Superior temporal gyrus (tissue), 1 donor: Measurements from ENCODE around the gene AGR3.
"Not testable (repeated sequence)": the region's sequence is repeated elsewhere in the genome, so short reads cannot be mapped to it uniquely, and the experiment has no call there.

Experiments
- DNase-seq: peaks from one replicate; pipeline ENCODE4 v3.0.0-alpha.2; 2016; ENCODE audit errors: extremely low spot score

AGR3 gene

GRCh38 chr7:16891874-16892643, 10.3 kb upstream of the AGR3 start:
- DNase-seq: no peak

DNA sequence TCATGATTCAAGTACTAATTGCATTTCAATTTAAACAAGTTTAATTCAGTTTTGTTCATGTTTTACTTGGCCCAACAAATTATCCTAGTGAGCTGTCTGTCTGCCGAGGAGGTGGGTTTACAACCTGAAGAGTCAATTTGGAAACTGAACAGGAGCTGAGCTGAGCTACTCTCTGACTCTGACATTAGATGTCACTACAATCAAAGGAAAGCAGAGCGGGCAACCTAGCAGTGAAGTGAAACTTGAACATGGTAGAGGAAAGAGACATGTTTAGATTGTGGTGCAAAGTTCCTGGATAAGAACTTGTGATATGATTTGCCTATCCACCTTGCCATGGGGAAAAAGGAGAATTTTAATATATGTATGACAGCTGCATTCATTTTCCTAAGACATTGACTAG, 9.6 kb upstream of the AGR3 start:
- DNase-seq: peak; percentile 57

- DNase-seq: no peak
Measured at GRCh38 chr7:16889851-16890415, 8.2 kb upstream of the AGR3 start.

GRCh38 chr7:16889305-16889704, 7.5 kb upstream of the AGR3 start:
- DNase-seq: no peak

DNA sequence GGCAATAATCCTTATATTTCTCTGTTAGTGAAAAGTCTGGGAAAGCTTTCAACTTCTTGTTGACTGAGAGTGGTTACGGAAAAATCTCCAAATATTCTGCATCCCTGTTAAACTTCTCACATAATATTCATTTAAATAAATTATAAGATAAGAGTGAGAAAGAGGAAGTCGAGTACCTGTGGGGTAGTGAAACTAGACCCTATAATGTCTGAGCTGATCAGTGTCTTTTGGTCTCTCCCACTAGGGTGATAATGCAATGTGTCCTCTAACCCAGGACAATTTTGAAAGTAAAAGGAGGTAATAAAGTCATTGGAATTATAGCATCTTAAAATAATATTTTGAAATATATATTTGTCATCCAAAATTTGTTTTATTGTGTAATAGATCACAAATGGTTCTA, 2.1 kb upstream of the AGR3 start:
- DNase-seq: no peak

GRCh38 chr7:16880554-16880953, 1.2 kb downstream of the AGR3 start:
- no peak for DNase-seq

DNA sequence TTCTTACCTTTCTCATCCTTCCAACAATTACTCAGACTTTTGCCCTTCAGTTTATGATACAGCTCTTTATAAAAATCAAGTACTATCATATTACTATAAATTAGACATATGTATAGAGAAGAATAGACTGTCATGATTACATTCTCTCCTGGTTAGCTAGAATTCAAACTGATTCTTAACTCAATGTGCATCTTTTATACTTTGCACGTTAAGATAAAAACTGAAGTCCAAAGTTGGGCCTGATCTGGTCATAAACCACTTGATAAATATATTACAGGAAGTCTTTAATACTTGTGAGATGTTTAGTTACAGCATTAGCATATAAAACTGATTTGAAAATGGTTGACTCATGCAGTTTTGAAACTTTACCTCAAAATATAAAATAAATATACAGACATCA, 2.6 kb downstream of the AGR3 start:
- no peak for DNase-seq

DNA sequence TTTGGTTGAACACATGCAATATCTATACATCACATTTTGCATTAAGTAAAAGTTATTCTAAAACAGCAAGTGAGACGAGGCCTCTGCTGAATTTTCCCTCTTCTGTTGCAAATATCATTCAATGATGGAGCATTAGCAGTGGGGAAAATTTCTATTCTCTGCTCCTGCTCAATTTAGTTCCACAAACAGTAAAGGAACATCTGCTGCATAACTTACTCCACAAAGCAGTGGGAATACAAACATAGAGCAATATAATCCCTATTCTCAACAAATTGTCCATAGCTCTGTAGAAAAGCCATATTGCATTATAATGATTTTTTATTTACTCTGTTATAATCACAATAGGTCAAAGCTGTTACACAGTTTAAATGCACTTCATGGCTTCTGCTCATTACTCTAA, 5.9 kb downstream of the AGR3 start:
- DNase-seq: no peak

- no peak for DNase-seq
Measured at GRCh38 chr7:16874066-16874465, 7.7 kb downstream of the AGR3 start.

DNA sequence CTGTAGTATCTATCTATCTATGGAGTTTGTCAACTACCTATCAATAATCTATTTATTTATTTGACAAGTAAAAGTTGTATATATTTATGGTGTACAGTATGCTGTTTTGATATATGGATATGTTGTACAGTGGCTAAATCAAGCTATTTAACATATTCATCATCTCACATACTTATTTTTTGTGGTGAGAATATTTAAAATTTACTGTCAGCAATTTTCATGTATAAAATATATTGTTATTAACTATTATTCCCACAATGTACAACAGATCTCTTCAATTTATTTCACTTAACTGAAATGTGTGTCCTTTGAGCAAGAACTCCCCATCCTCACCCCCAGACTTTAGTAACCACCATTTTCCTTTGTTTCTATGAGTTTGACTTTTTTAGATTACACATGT, 14.5 kb downstream of the AGR3 start:
- DNase-seq: no peak

DNA sequence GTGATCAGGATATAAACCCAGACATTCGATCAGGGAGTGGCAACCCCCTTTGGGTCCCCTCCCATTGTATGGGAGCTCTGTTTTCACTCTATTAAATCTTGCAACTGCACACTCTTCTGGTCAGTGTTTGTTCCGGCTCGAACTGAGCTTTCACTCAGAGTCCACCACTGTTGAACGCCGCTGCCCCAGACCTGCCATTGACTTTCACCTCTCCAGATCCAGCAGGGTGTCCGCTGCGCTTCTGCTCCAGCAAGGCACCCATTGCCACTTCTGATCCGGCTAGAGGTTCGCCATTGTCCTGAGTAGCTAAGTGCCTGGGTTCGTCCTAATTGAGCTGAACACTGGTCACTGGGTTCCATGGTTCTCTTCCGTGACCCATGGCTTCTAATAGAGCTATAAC, 28.6 kb downstream of the AGR3 start:
- DNase-seq: not testable (repeated sequence)

- no peak for DNase-seq
Measured at GRCh38 chr7:16851829-16852228, 30.0 kb downstream of the AGR3 start.

DNA sequence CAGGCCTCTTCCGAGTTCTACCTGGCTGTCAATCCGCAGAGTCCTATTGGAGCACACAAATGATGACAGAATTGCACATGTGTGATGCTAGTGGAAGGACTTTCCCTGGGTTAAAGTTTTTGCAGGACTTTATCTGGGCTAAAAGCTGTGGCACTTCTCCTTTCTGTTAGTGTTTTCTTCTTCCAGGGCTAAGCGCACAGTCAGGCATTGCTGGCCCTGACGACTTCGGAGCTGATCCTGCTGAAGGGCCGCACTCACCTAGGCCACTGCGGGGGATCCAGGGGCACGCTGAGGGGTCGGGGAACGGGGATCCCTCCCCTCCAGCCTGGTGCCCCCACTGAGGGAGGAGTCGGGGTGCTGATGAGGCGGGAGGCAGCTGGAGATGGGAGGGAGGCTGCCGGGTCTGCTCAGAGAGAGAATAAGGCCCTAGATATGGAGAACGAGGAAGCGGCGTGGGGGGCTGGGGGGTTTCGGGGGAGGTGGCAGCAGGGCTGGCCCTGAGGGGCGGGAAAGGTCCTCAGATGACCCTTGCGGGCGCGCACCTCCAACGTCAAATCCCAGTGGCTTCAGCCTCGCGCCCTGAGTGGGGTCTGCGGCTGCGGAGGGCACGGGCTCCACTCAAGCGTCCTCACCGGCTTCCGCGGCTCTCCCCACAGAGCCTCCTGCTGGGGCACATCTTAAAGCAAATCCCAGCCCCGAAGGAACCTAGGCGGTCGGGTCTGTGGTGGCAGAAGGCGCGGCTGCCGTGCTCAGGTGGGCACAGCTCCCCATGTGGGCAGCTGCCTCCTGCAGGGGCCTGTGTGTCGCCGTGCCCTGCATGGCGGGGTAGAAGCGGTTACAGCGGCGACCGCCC, 30.9 kb downstream of the AGR3 start:
- DNase-seq: no peak

DNA sequence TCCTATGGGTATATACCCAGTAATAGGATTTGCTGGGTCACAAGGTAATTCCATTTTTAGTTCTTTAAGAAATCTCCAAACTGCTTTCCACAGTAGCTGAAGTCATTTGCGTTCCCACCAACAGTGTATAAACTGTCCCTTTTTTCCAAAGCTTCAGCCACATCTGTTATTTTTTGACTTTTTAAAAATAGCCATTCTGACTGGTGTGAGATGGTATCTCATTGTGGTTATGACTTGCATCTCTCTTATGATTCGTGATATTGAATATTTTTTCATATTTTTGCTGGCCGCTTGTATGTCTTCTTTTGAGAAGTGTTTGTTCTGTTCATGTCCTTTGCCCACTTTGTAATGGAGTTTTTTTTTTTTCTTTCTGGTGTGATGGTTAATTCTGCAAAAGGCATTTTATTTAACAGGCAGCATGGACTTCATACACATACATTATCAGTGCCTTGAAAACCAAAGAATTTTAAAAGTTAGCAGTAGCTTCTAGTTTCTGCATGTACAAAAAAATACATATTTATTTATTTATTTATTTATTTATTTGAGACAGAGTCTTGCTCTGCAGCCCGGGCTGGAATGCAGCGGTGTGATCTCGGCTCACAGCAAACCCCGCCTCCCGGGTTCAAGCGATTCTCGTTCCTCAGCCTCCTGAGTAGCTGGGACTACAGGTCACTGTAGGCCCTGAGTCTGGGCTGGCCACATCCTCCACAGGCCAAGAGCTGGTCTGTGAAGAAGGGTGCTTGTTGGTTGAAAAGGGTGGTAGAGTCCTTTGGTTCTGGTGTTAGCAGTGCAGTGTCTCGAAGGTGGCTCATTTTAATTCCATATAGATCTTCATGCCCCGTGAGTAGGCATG, 32.3 kb downstream of the AGR3 start:
- DNase-seq: no peak

DNA sequence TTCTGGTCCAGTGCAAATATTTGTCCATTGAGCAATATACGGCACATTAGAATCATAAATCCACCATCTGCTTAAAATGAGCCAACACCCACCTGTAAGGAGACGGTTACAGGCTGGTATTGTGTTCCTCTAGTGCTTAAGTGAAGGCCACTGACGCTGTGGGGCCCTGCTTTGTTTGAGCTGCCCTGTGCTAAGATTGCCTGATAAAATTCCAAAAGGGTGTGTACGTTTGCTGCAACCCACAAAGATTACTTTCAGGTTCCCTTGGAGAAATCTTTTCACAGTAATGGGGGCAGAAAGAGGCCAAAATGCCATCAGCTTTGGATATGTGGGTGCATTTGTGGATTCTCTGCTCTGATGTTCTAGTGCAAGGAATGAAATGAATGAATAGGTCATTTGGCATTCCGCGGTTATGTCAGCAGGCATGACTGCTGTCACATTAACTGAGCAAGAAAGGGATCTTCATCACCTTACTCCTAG, 34.4 kb downstream of the AGR3 start:
- no peak for DNase-seq

- no peak for DNase-seq
Measured at GRCh38 chr7:16846601-16847165, 35.1 kb downstream of the AGR3 start.

GRCh38 chr7:16845746-16846145, 36.0 kb downstream of the AGR3 start:
- DNase-seq: no peak

GRCh38 chr7:16841681-16842080, 40.1 kb downstream of the AGR3 start:
- DNase-seq: no peak

GRCh38 chr7:16840094-16840493, 41.7 kb downstream of the AGR3 start:
- no peak for DNase-seq

DNA sequence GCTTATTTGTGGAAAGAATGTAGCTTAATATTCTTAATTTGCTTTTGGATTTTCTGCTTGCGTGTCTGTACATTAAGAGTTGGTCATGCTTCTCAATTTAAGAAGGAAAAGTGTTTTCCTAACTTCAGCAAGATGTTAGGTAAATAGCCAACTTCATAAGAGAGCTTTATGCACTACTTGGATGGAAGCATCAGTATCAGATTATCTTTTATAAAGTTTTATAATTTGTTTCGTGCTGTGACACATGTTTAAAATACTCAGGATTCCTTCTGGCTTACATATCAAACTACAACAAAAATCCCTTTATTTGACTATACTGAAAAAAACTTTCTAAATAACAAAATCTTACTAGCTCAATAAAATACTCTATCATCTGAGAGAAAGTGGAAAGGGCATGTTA, 42.1 kb downstream of the AGR3 start:
- DNase-seq: no peak

GRCh38 chr7:16838891-16839290, 42.9 kb downstream of the AGR3 start:
- no peak for DNase-seq
